Suprapubic skin (tissue), 4 donors: ENCODE measurements around the gene KIRREL1. TPM values are rescaled to one million over a fixed set of nuclear protein-coding genes. Genes with fewer than 3 reads are reported as not detected.

Experiments used
- DNase-seq, 2 donors: peaks; one replicate each; pipeline ENCODE4 v3.0.0-alpha.2; 2019; ENCODE audit warnings: low spot score in 2 of 2
- H3K27ac ChIP-seq: fragments of 200-600 bp; sonication (generic); one replicate; pipeline ENCODE4 v1.5.1; 2019
- H3K27me3 ChIP-seq: fragments of 200-600 bp; sonication (generic); one replicate; pipeline ENCODE4 v1.5.1; 2019
- H3K36me3 ChIP-seq: fragments of 200-600 bp; sonication (generic); one replicate; pipeline ENCODE4 v1.5.1; 2019
- H3K4me1 ChIP-seq: fragments of 200-600 bp; sonication (generic); one replicate; pipeline ENCODE4 v1.5.1; 2019
- H3K4me3 ChIP-seq: fragments of 200-600 bp; sonication (generic); one replicate; pipeline ENCODE4 v1.5.1; 2019; ENCODE audit warnings: mild to moderate bottlenecking
- H3K9me3 ChIP-seq: fragments of 200-600 bp; sonication (generic); one replicate; pipeline ENCODE4 v1.5.1; 2019
- CTCF ChIP-seq, 2 donors: fragments of 200-600 bp in 1 of 2; fragments of 450-650 bp in 1 of 2; sonication (generic) in 1 of 2; IDR thresholded peaks; one replicate each; pipeline ENCODE4 v1.5.1; 2016 to 2019; ENCODE audit warnings: antibody characterized with exemption in 2 of 2, mild to moderate bottlenecking in 1 of 2, moderate library complexity in 1 of 2
- EP300 ChIP-seq: sonication (generic); formaldehyde crosslinking; IDR thresholded peaks from one replicate; pipeline ENCODE4 v1.6.1; 2017; ENCODE audit warnings: antibody characterized with exemption
- POLR2A ChIP-seq, 2 donors: fragments of 450-650 bp; IDR thresholded peaks; one replicate each; pipeline ENCODE4 v1.6.1; 2017; ENCODE audit warnings: antibody characterized with exemption in 2 of 2, mild to moderate bottlenecking in 2 of 2, moderate library complexity in 2 of 2
- POLR2AphosphoS5 ChIP-seq, 3 donors: sonication (generic); formaldehyde crosslinking; IDR thresholded peaks; one replicate each; pipeline ENCODE4 v1.6.1; 2017; ENCODE audit warnings: antibody characterized with exemption in 3 of 3
- WGBS: methylation state at CpG from one replicate; pipeline ENCODE4 v1.1.5; 2018; 5-methylcytosine and 5-hydroxymethylcytosine counted together
- total RNA-seq, 4 donors: library from RNA; depleted of rRNA; stranded (reverse); fragments of >200 nt; gene quantifications; one replicate each; pipeline ENCODE4 v1.1.0, GENCODE V29; 2016

The KIRREL1 gene
- total RNA-seq, 4 donors from 2014 or later, result 12.5 to 18.9 (median 15.5) TPM

DNA sequence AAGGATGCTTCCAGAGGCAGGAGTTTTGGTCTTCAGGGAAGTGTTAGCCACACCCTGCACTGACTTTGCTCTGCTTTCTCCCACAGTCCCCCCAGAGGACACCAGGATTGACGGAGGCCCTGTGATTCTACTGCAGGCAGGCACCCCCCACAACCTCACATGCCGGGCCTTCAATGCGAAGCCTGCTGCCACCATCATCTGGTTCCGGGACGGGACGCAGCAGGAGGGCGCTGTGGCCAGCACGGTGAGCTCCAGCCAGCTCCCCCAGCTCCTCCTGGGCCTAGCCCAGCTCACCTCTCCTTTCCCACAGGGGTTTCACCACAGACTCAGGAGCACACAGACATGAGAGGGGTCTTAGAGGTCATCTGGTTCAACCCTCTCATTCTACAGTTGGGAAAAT lies 90.9 kb downstream of the KIRREL1 start:
- Histone ChIP-seq H3K9me3 (no peaks in the 10 kb centered on the region), H3K36me3 (peaks cover 70% of the 10 kb centered on the region), H3K4me3 (no peak overlapping the region), H3K27me3 (no peaks in the 10 kb centered on the region), H3K27ac (no peak overlapping the region), H3K4me1 (no peaks in the 10 kb centered on the region)
- DNase-seq, result no peak
- WGBS, result 81% methylated on average over 8 of the region's 8 CpGs
- no peak for TF ChIP-seq POLR2A (IDR thresholded peaks at IDR 0.05)
- TF ChIP-seq POLR2AphosphoS5 (IDR thresholded peaks at IDR 0.05), result no peak
- no peak for TF ChIP-seq CTCF (IDR thresholded peaks at IDR 0.05)
- no peak for TF ChIP-seq EP300

DNA sequence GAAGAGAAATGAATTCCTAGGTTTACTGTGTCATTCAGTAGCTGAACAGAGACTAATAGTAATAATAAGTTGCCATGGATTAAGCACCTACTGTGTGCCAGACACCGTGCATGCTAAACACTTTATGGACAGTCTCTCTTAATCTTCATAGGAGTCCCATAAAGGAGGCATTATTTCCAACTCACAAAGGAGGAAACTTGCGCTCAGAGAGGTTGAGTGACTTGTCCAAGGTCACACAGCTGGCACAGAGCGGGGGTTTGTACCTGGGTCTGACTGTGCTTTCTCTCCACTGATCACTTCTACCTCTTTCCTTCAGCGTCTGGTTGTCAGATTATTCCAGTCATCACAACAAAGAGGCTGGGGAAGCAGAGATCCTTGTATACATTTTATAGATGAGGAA lies 91.3 kb downstream of the KIRREL1 start:
- Histone ChIP-seq H3K36me3 (peaks cover 75% of the 10 kb centered on the region), H3K4me3 (no peak overlapping the region), H3K27ac (no peak overlapping the region), H3K27me3 (no peaks in the 10 kb centered on the region), H3K4me1 (no peaks in the 10 kb centered on the region), H3K9me3 (no peaks in the 10 kb centered on the region)
- WGBS, result 91% methylated on average over 4 of the region's 4 CpGs
- DNase-seq, result no peak
- TF ChIP-seq CTCF (IDR thresholded peaks at IDR 0.05), result no peak
- no peak for TF ChIP-seq POLR2A (IDR thresholded peaks at IDR 0.05)
- TF ChIP-seq EP300, result no peak
- no peak for TF ChIP-seq POLR2AphosphoS5 (IDR thresholded peaks at IDR 0.05)

- H3K4me1 ChIP-seq, result no peaks in the 10 kb centered on the region
- no peaks in the 10 kb centered on the region for H3K27me3 ChIP-seq
- H3K36me3 ChIP-seq, result peaks cover 81% of the 10 kb centered on the region
- H3K27ac ChIP-seq, result no peak overlapping the region
- WGBS, result 79% methylated on average over 9 of the region's 9 CpGs
- no peaks in the 10 kb centered on the region for H3K9me3 ChIP-seq
- no peak for DNase-seq
- H3K4me3 ChIP-seq, result no peak overlapping the region
- TF ChIP-seq CTCF (IDR thresholded peaks at IDR 0.05) (peak; percentile 53 to 64), POLR2A (IDR thresholded peaks at IDR 0.05) (no peak)
These were observed 94.0 kb downstream of the KIRREL1 start for GRCh38 chr1:158087320-158087927.

DNA sequence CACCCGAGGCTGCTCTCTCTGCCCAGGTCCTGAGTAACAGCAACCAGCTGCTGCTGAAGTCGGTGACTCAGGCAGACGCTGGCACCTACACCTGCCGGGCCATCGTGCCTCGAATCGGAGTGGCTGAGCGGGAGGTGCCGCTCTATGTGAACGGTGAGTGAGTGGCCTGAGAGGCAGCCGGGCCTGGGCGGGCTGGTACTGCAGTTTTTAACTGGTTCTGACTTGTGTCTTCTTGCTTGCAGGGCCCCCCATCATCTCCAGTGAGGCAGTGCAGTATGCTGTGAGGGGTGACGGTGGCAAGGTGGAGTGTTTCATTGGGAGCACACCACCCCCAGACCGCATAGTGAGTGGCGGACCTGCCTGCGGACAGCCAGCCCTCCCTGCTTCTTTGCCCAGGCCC lies 96.0 kb downstream of the KIRREL1 start:
- Histone ChIP-seq H3K4me3 (no peak overlapping the region), H3K36me3 (peaks cover 84% of the 10 kb centered on the region), H3K9me3 (no peaks in the 10 kb centered on the region), H3K27ac (no peak overlapping the region), H3K27me3 (no peaks in the 10 kb centered on the region), H3K4me1 (no peaks in the 10 kb centered on the region)
- TF ChIP-seq POLR2AphosphoS5 (IDR thresholded peaks at IDR 0.05) (no peak), EP300 (no peak), CTCF (IDR thresholded peaks at IDR 0.05) (no peak), POLR2A (IDR thresholded peaks at IDR 0.05) (no peak)
- no peak for DNase-seq
- 79% methylated on average over 5 of the region's 16 CpGs for WGBS

GRCh38 chr1:158089925-158090637 lies 96.6 kb downstream of the KIRREL1 start:
- TF ChIP-seq POLR2A (IDR thresholded peaks at IDR 0.05) (no peak), CTCF (IDR thresholded peaks at IDR 0.05) (no peak), POLR2AphosphoS5 (IDR thresholded peaks at IDR 0.05) (no peak), EP300 (no peak)
- no peaks in the 10 kb centered on the region for H3K4me1 ChIP-seq
- H3K36me3 ChIP-seq, result peaks cover 84% of the 10 kb centered on the region
- DNase-seq, result no peak
- H3K4me3 ChIP-seq, result no peak overlapping the region
- WGBS, result 87% methylated on average over 9 of the region's 9 CpGs
- H3K9me3 ChIP-seq, result no peaks in the 10 kb centered on the region
- no peaks in the 10 kb centered on the region for H3K27me3 ChIP-seq
- no peak overlapping the region for H3K27ac ChIP-seq
